ENCODE results near the gene PLP2.
"Not testable (repeated sequence)": the region's sequence is repeated elsewhere in the genome, so short reads cannot be mapped to it uniquely, and the experiment has no call there.

PLP2 gene

DNA sequence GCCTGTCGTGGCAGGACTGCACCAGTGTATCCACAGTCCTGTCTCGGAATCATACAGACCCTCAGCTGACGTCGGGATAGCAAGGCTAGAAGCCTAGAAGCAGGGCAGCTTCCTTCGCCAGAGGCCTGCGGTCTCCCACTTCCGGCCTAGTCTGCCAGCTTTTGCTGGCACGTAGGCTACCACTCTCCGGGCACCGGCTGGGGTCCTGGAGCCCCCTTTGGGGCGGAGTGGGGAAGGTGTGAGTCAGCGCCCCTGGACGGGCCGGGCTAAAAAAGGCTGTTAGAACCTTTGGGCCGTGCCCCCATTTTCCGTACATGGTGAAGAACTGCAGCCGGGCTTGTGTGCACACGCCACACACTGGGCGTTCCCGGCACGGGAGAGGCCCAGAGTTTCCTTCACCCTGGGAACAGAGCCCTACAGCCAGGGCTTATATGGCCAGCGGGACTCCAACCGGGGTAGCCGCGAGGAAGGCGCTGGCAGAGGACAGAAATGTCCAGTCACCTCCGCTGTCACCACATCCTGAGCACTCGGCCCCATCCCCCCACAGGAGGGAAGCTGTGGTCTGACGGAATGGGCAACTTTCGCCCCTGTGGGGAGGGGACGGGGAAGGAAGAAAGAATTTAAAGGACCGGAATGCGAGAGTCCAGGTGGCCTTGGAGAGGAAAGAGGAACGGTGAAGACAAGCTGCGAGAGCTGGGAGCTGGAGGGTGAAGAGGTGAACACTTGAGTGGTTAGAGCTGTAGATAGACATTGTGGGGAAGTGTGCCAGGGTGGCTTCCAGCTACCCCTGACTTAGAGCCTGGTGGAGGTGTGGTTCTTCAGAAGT lies 4.6 kb upstream of the PLP2 start:
- peaks cover 6 to 65% (median 41%) of the 10 kb centered on the region in 4 experiments for H3K4me1 ChIP-seq (ENCODE audit: control extremely low read depth in 1 of 4, control insufficient read depth in 4 of 4, insufficient read depth in 4 of 4, low read length in 3 of 4)
- 40% methylated on average over 33 of the region's 35 CpGs for WGBS (ENCODE audit: insufficient coverage)
- peak; percentile 92 to 97 (median 97) for DNase-seq
- peak overlapping the region; percentile 74 to 92 for H3K27ac ChIP-seq (ENCODE audit: insufficient read depth in 1 of 2, low read depth in 1 of 2, low read length in 2 of 2, poor library complexity in 1 of 2, severe bottlenecking in 2 of 2)
- no peaks in the 10 kb centered on the region for H3K36me3 ChIP-seq (ENCODE audit: control insufficient read depth in 4 of 4, insufficient read depth in 4 of 4, low read length in 3 of 4)
- CTCF ChIA-PET: interaction anchor here (0.7 to 5.2 kb wide), 12 partner anchors 8 to 212 kb away, joined by 3 to 27 read pairs (median 4); no protein-coding TSS in a partner anchor
- H3K27me3 ChIP-seq (replicated peaks in 2 of 5; ENCODE audit: control insufficient read depth in 4 of 5, insufficient read depth in 5 of 5, low read length in 4 of 5): no peaks in the 10 kb centered on the region
- POLR2A ChIA-PET: interaction anchor here (0.6 to 2.1 kb wide), 12 partner anchors 8 to 269 kb away, joined by 3 to 10 read pairs (median 4); partner anchors contain the start of genes GRIPAP1, PQBP1 and TIMM17B
- H3K4me3 ChIP-seq (ENCODE audit: control insufficient read depth in 1 of 7, extremely low read depth in 1 of 7, insufficient read depth in 4 of 7, low read depth in 2 of 7, low read length in 6 of 7): peak overlapping the region in 6 of 7 experiments; percentile 44 to 69 (median 51)
- peaks cover 0 to 8% (median 0%) of the 10 kb centered on the region in 5 experiments for H3K9me3 ChIP-seq (ENCODE audit: control extremely low read depth in 1 of 5, control insufficient read depth in 4 of 5, insufficient read depth in 2 of 5, low read depth in 1 of 5, low read length in 4 of 5)

DNA sequence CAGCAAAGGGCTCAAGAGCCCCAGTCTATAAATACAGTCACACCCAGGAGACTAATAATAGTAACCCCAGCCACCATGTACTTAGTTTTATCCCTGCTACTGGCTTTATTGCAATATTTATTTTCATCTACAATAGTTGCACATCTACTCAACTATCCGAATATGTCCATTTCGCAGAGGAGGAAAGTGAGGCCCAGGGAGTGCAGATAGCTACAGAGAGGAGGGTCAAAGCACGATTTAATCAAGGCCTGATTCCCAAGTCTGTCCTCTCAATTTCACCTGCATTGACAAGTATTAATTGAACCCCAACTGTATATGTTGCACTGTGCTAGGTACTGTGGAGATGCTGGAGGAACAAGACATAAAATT lies 4.0 kb upstream of the PLP2 start:
- H3K4me1 ChIP-seq (ENCODE audit: control extremely low read depth in 1 of 4, control insufficient read depth in 4 of 4, insufficient read depth in 4 of 4, low read length in 3 of 4): peaks cover 6 to 66% (median 44%) of the 10 kb centered on the region in 4 experiments
- CTCF ChIA-PET: interaction anchor here (1.0 to 5.2 kb wide), 8 partner anchors 9 to 213 kb away, joined by 3 to 27 read pairs (median 5); no protein-coding TSS in a partner anchor
- H3K36me3 ChIP-seq (ENCODE audit: control insufficient read depth in 4 of 4, insufficient read depth in 4 of 4, low read length in 3 of 4): no peaks in the 10 kb centered on the region
- DNase-seq: no peak
- H3K9me3 ChIP-seq (ENCODE audit: control extremely low read depth in 1 of 5, control insufficient read depth in 4 of 5, insufficient read depth in 2 of 5, low read depth in 1 of 5, low read length in 4 of 5): peaks cover 0 to 8% (median 0%) of the 10 kb centered on the region in 5 experiments
- H3K27me3 ChIP-seq (replicated peaks in 2 of 5; ENCODE audit: control insufficient read depth in 4 of 5, insufficient read depth in 5 of 5, low read length in 4 of 5): no peaks in the 10 kb centered on the region
- H3K4me3 ChIP-seq (ENCODE audit: control insufficient read depth in 1 of 7, extremely low read depth in 1 of 7, insufficient read depth in 4 of 7, low read depth in 2 of 7, low read length in 6 of 7): peak overlapping the region in 6 of 7 experiments; percentile 19 to 69 (median 44)
- peak overlapping the region; percentile 74 to 92 for H3K27ac ChIP-seq (ENCODE audit: insufficient read depth in 1 of 2, low read depth in 1 of 2, low read length in 2 of 2, poor library complexity in 1 of 2, severe bottlenecking in 2 of 2)
- POLR2A ChIA-PET: interaction anchor here (0.8 to 2.1 kb wide), 5 partner anchors 8 to 166 kb away, joined by 5 to 10 read pairs (median 6); partner anchors contain the start of gene GRIPAP1
- WGBS (ENCODE audit: insufficient coverage): 64% methylated on average over 3 of the region's 3 CpGs

DNA sequence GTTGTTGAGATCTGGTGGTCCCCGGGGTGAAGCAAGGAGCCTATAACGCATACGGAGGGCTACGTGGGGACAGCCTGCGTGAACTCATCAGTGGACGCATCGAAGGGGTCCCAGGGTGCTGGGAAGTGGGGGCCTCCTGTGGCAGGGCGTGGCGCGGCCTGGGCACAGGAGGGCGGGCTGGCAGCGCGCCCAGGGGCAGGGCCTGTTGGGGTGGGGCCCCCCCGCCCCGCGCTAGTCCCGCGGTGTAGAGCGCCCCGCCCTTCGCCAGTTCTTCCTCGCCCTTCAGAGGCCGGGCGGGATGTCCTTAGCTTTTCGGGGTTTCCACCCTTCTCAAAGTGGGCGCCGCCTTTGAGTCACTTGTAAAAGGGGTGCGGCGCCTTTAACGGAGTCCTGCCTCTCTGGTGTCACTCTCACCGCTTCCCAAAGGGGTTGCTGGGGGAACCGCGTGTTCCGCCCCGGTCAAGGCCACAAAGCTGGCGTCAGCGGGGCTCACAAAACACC lies 632 bp downstream of the PLP2 start:
- H3K4me1 ChIP-seq (ENCODE audit: control extremely low read depth in 1 of 4, control insufficient read depth in 4 of 4, insufficient read depth in 4 of 4, low read length in 3 of 4): peaks cover 9 to 60% (median 34%) of the 10 kb centered on the region in 4 experiments
- H3K9me3 ChIP-seq (ENCODE audit: control extremely low read depth in 1 of 5, control insufficient read depth in 4 of 5, insufficient read depth in 2 of 5, low read depth in 1 of 5, low read length in 4 of 5): peaks cover 0 to 5% (median 0%) of the 10 kb centered on the region in 5 experiments
- DNase-seq: peak in 2 of 3 donors; percentile 70 to 75
- ChIA-PET POLR2A (interaction anchor here (0.6 to 0.9 kb wide), 2 partner anchors 9 to 14 kb away, joined by 3 read pairs; no protein-coding TSS in a partner anchor), CTCF (interaction anchor here (1.2 kb wide), 1 partner anchor 15 kb away, joined by 6 read pairs; no protein-coding TSS in a partner anchor)
- H3K27ac ChIP-seq (ENCODE audit: insufficient read depth in 1 of 2, low read depth in 1 of 2, low read length in 2 of 2, poor library complexity in 1 of 2, severe bottlenecking in 2 of 2): peak overlapping the region; percentile 2 to 66
- no peaks in the 10 kb centered on the region for H3K27me3 ChIP-seq (replicated peaks in 2 of 5; ENCODE audit: control insufficient read depth in 4 of 5, insufficient read depth in 5 of 5, low read length in 4 of 5)
- peaks cover 0 to 30% (median 6%) of the 10 kb centered on the region in 4 experiments for H3K36me3 ChIP-seq (ENCODE audit: control insufficient read depth in 4 of 4, insufficient read depth in 4 of 4, low read length in 3 of 4)
- 45% methylated on average over 35 of the region's 37 CpGs for WGBS (ENCODE audit: insufficient coverage)
- peak overlapping the region in 6 of 7 experiments; percentile 39 to 82 (median 73) for H3K4me3 ChIP-seq (ENCODE audit: control insufficient read depth in 1 of 7, extremely low read depth in 1 of 7, insufficient read depth in 4 of 7, low read depth in 2 of 7, low read length in 6 of 7)

DNA sequence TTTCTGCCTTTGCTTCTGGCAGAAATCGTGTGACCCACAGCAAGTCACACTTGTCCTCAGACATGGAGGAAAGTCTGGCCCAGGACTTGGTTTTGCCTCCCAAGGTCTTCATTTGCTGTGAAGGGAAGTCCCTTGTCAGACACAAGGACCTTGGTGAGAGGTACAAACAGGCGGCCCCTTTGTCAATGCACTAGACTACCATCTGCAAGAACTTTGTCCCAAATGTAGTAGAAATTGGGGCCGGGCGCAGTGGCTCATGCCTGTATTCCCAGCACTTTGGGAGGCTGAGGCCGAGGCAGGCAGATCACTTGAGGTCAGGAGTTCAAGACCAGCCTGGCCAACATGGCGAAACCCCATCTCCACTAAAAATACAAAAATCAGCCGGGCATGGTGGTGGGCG lies 1.8 kb downstream of the PLP2 start:
- CTCF ChIA-PET: interaction anchor here (1.1 to 1.8 kb wide), 4 partner anchors 9 to 28 kb away, joined by 3 to 6 read pairs (median 4); no protein-coding TSS in a partner anchor
- H3K4me3 ChIP-seq (ENCODE audit: control insufficient read depth in 1 of 7, extremely low read depth in 1 of 7, insufficient read depth in 4 of 7, low read depth in 2 of 7, low read length in 6 of 7): peak overlapping the region in 2 of 7 experiments; percentile 77 to 82
- H3K27me3 ChIP-seq (replicated peaks in 2 of 5; ENCODE audit: control insufficient read depth in 4 of 5, insufficient read depth in 5 of 5, low read length in 4 of 5); H3K9me3 ChIP-seq (ENCODE audit: control extremely low read depth in 1 of 5, control insufficient read depth in 4 of 5, insufficient read depth in 2 of 5, low read depth in 1 of 5, low read length in 4 of 5); H3K27ac ChIP-seq (ENCODE audit: insufficient read depth in 1 of 2, low read depth in 1 of 2, low read length in 2 of 2, poor library complexity in 1 of 2, severe bottlenecking in 2 of 2); POLR2A ChIA-PET; DNase-seq: not testable (repeated sequence)
- peaks cover 0 to 36% (median 10%) of the 10 kb centered on the region in 4 experiments for H3K36me3 ChIP-seq (ENCODE audit: control insufficient read depth in 4 of 4, insufficient read depth in 4 of 4, low read length in 3 of 4)
- WGBS (ENCODE audit: insufficient coverage): 90% methylated on average over 5 of the region's 8 CpGs
- H3K4me1 ChIP-seq (ENCODE audit: control extremely low read depth in 1 of 4, control insufficient read depth in 4 of 4, insufficient read depth in 4 of 4, low read length in 3 of 4): peaks cover 3 to 52% (median 26%) of the 10 kb centered on the region in 4 experiments

DNA sequence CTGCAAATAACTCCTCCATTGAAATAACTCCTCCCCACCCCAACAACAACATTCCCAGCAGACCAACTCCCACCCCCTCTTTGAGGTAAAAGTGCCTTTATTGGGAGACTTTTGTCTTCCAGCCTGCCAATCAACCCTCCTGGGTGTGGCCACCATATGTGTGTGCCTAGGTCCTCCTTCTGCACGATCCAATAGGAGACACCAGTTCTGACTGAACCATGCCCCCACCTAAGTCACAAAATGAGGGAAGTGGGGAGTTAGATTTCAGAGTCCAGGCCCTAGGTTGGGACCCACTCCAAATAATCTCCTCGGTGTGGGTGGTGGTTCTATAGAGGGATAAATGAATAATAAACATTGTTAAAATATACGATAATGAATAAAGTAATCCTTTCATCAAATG lies 3.0 kb downstream of the PLP2 start:
- ChIA-PET POLR2A (interaction anchor here (2.0 kb wide), 1 partner anchor 8 kb away, joined by 6 read pairs; no protein-coding TSS in a partner anchor), CTCF (interaction anchor here (1.0 to 1.8 kb wide), 5 partner anchors 16 to 54 kb away, joined by 3 to 6 read pairs (median 4); no protein-coding TSS in a partner anchor)

DNA sequence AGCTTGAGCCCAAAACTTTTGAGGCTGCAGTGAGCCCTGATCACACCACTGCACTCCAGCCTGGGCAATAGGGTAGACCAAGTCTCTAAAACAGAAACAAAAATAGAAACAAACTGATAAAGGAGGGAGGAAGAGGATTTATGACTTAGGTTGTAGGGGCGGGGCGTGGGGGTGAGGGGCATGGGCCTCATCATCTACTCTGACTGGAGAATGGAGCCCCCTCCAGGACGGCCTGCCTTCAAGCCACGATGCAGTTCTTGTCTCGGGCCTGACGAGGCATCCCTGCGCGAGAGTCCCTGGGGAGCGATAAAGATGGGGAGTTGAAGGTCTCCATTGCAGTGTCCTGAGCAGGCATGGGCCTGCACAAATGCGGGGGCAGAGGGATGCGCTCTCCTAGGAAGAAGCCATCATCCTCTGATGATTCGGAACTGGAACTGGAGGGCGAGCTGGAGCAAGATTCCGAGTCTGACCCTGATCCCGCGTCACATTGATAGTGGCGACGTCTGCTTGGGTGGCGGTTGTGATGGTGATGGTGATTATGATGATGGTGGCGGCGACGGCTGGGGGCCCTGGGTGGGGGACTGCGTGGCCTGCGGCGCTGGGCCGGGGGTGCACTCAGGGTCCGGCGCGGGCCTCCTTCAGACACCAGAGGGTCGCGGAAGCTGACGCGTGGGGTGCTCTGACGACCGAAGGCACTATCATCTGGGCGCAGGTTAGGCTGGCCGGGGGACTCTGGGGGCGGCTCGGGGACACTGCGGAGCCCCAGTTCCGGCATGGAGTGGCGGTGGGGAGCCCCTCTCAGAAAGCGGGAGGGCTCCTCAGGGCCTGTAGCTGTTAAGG lies 4.0 kb downstream of the PLP2 start:
- POLR2A ChIA-PET: interaction anchor here (2.0 kb wide), 1 partner anchor 9 kb away, joined by 6 read pairs; no protein-coding TSS in a partner anchor
- peaks cover 0 to 5% (median 0%) of the 10 kb centered on the region in 5 experiments for H3K9me3 ChIP-seq (ENCODE audit: control extremely low read depth in 1 of 5, control insufficient read depth in 4 of 5, insufficient read depth in 2 of 5, low read depth in 1 of 5, low read length in 4 of 5)
- no peaks in the 10 kb centered on the region for H3K27me3 ChIP-seq (replicated peaks in 2 of 5; ENCODE audit: control insufficient read depth in 4 of 5, insufficient read depth in 5 of 5, low read length in 4 of 5)
- WGBS (ENCODE audit: insufficient coverage): 88% methylated on average over 36 of the region's 43 CpGs
- peak in 1 of 3 donors; percentile 43 for DNase-seq
- H3K27ac ChIP-seq (ENCODE audit: insufficient read depth in 1 of 2, low read depth in 1 of 2, low read length in 2 of 2, poor library complexity in 1 of 2, severe bottlenecking in 2 of 2): no peak overlapping the region
- peaks cover 0 to 51% (median 18%) of the 10 kb centered on the region in 4 experiments for H3K36me3 ChIP-seq (ENCODE audit: control insufficient read depth in 4 of 4, insufficient read depth in 4 of 4, low read length in 3 of 4)
- CTCF ChIA-PET: interaction anchor here (0.6 to 1.9 kb wide), 7 partner anchors 9 to 55 kb away, joined by 3 to 12 read pairs (median 4); no protein-coding TSS in a partner anchor
- H3K4me3 ChIP-seq (ENCODE audit: control insufficient read depth in 1 of 7, extremely low read depth in 1 of 7, insufficient read depth in 4 of 7, low read depth in 2 of 7, low read length in 6 of 7): no peak overlapping the region
- peaks cover 3 to 43% (median 24%) of the 10 kb centered on the region in 4 experiments for H3K4me1 ChIP-seq (ENCODE audit: control extremely low read depth in 1 of 4, control insufficient read depth in 4 of 4, insufficient read depth in 4 of 4, low read length in 3 of 4)

More for the DNA sequence above, 3.0 kb downstream of the PLP2 start:
- H3K9me3 ChIP-seq (ENCODE audit: control extremely low read depth in 1 of 5, control insufficient read depth in 4 of 5, insufficient read depth in 2 of 5, low read depth in 1 of 5, low read length in 4 of 5): peaks cover 0 to 5% (median 0%) of the 10 kb centered on the region in 5 experiments
- no peak overlapping the region for H3K4me3 ChIP-seq (ENCODE audit: control insufficient read depth in 1 of 7, extremely low read depth in 1 of 7, insufficient read depth in 4 of 7, low read depth in 2 of 7, low read length in 6 of 7)
- DNase-seq: no peak
- peaks cover 3 to 44% (median 24%) of the 10 kb centered on the region in 4 experiments for H3K4me1 ChIP-seq (ENCODE audit: control extremely low read depth in 1 of 4, control insufficient read depth in 4 of 4, insufficient read depth in 4 of 4, low read length in 3 of 4)
- no CpG with 5 or more reads among the region's 3 CpGs for WGBS (ENCODE audit: insufficient coverage)
- H3K27ac ChIP-seq (ENCODE audit: insufficient read depth in 1 of 2, low read depth in 1 of 2, low read length in 2 of 2, poor library complexity in 1 of 2, severe bottlenecking in 2 of 2): no peak overlapping the region
- H3K27me3 ChIP-seq (replicated peaks in 2 of 5; ENCODE audit: control insufficient read depth in 4 of 5, insufficient read depth in 5 of 5, low read length in 4 of 5): no peaks in the 10 kb centered on the region
- H3K36me3 ChIP-seq (ENCODE audit: control insufficient read depth in 4 of 4, insufficient read depth in 4 of 4, low read length in 3 of 4): peaks cover 0 to 47% (median 16%) of the 10 kb centered on the region in 4 experiments

Data from common myeloid progenitor, CD34-positive (primary cell).